Stimulated activated CD4-positive, alpha-beta T cell treated with anti-CD3 and anti-CD28 coated beads, TNF-alpha, amount 100 ng/mL, for 24 hours (primary cell): ENCODE measurements around the gene ADGRL3.

Source experiments
- DNase-seq, 3 experiments: peaks; one replicate each; pipeline ENCODE4 v3.0.0-alpha.2; 2020; ENCODE audit warnings: low read depth in 3 of 3

ADGRL3 gene

GRCh38 chr4:62115216-62115615 is 915.1 kb downstream of the ADGRL3 start:
- no peak for DNase-seq

- no peak for DNase-seq
These were observed 917.8 kb downstream of the ADGRL3 start for GRCh38 chr4:62117886-62118285.

GRCh38 chr4:62118558-62118957 is 918.4 kb downstream of the ADGRL3 start:
- DNase-seq = no peak

- no peak for DNase-seq
These were observed 919.1 kb downstream of the ADGRL3 start for GRCh38 chr4:62119195-62119594.

GRCh38 chr4:62126064-62126732 is 926.1 kb downstream of the ADGRL3 start:
- no peak for DNase-seq
